ENCODE results near the gene MICAL3. TPM values are rescaled to one million over a fixed set of nuclear protein-coding genes. Genes with fewer than 3 reads are reported as not detected.
"Not testable (repeated sequence)": the region's sequence is repeated elsewhere in the genome, so short reads cannot be mapped to it uniquely, and the experiment has no call there.

The MICAL3 gene
- total RNA-seq, 1 donor from 2014 or later = 90.4 TPM

DNA sequence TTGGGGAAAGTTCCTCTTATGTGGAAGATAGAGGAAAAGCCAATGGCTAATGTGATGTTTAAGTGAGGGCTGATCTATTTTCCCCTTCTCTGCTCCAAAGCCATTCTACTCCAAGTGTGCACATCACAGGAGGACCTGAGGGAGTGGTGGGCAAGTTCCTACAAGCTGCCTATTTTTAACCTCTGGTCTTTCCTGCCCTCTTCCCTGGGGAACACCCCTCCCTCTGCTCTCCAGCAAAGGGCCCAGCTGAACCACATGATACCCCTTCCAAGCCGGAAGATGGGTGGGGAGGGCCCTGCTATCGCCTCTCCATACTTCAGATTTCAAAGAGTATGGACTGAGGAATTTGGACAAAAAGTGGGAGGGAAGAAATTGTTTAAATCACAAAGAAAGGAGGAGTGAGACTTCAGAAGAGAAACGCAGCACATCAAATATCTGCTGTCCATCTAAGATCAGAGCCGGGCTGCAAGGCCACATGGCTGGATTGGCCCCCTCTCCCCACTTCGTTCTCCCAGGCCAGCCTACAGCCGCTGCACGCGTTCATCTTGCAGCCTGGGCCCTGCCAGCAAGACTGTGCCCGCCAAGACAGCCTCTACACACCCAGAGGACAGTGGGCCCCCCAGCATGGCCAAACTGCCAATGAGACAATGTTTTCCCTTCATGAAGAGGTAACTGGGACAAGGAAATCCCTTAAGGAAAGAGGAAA is 77.5 kb downstream of the MICAL3 start:
- DNase-seq = no peak
- intact Hi-C loops (cut with micrococcal nuclease) = no loop called here
- ATAC-seq = peak; percentile 2

DNA sequence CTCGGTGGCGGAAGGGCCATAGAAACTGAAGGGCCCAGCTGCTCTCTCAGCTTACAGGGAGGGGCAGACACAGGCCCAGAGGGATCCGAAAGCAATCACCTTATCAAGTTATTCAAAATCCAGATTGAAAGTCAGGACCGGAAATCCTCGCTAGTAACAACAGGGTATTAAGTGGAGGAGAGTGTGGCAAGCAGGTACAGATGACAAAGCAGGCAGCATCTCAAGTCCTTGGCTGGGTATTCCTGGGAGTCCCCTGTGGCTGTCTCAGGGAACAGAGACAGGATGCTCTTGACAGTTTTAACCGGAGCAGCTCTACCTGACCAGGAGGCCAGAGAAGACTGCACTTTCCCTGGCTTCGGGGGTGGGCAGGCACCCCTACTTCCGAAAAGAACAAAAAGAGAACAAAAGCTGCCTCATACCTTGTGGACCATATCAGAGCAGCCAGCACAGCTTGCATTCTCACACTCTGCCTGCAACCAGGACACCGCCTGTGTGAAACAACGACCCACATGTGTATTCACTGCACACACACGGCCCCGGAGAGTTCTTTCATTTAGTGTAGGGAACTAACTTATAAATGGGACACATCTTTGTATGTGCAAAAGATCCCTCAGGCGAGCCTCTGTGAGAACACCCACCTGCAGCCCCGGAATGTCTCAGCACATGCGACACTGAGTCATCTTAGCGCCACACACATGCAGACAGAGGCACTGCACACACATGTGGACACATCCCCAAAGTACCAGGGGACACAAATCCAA is 78.3 kb downstream of the MICAL3 start:
- no peak for DNase-seq
- intact Hi-C loops (cut with micrococcal nuclease) = no loop called here
- no peak for ATAC-seq

GRCh38 chr22:17945156-17945887 is 79.0 kb downstream of the MICAL3 start:
- intact Hi-C loops (cut with micrococcal nuclease) = no loop called here
- DNase-seq (no peak), ATAC-seq (peak; percentile 10)

DNA sequence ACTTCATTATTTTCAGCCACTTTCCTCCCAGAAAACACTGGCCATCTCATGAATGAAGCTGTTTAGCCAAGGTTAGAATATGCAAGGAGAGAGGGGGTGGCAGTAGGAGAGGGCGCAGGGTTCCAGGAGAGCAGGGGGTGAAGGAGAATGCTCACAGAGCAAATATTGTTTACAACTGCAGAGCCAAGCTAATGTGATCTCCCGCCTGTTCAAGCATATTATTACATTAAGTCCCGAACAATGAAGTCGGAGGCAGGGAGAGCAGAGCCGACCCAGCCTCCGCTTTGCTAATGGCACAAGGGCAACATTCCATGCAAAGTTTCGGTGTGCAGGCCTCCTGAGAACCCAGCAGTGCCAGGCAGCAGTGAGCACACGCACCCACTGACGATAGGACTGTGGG is 80.1 kb downstream of the MICAL3 start:
- ATAC-seq (peak; percentile 26), DNase-seq (no peak)
- intact Hi-C loops (cut with micrococcal nuclease) = no loop called here

GRCh38 chr22:17943533-17944249 is 80.7 kb downstream of the MICAL3 start:
- DNase-seq (no peak), ATAC-seq (no peak)
- intact Hi-C loops (cut with micrococcal nuclease) = no loop called here

- ATAC-seq (no peak), DNase-seq (no peak)
- intact Hi-C loops (cut with micrococcal nuclease) = no loop called here
Measured at GRCh38 chr22:17942721-17943120, 81.6 kb downstream of the MICAL3 start.

- peak; percentile 61 for DNase-seq
- intact Hi-C loops (cut with micrococcal nuclease) = no loop called here
- ATAC-seq = peak; percentile 63
Measured at GRCh38 chr22:17941471-17942406, 82.6 kb downstream of the MICAL3 start.

DNA sequence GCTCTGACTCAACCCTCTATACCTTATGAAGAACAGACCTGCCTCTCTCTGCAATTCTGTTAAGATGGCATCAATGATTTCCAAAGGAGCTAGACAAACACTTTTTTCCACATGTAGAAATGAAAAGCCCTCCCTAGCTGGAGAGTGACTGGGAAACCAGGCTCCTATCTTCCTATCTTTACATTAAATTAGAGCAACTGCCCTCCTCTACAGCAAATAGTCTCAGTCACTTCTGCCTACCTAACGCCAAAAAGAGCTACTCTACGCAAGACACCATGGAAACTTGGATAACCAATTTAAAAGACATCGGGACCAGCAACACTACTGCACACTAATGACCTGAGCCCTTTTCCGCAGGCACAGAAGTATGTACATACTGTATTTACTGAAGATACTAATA is 84.8 kb downstream of the MICAL3 start:
- intact Hi-C loops (cut with micrococcal nuclease) = no loop called here
- ATAC-seq (no peak), DNase-seq (no peak)

GRCh38 chr22:17939011-17939410 is 85.3 kb downstream of the MICAL3 start:
- DNase-seq (no peak), ATAC-seq (no peak)
- intact Hi-C loops (cut with micrococcal nuclease) = no loop called here

- intact Hi-C loops (cut with micrococcal nuclease) = no loop called here
- peak; percentile 79 for ATAC-seq
- DNase-seq = no peak
Measured at GRCh38 chr22:17938484-17938924, 85.9 kb downstream of the MICAL3 start.

DNA sequence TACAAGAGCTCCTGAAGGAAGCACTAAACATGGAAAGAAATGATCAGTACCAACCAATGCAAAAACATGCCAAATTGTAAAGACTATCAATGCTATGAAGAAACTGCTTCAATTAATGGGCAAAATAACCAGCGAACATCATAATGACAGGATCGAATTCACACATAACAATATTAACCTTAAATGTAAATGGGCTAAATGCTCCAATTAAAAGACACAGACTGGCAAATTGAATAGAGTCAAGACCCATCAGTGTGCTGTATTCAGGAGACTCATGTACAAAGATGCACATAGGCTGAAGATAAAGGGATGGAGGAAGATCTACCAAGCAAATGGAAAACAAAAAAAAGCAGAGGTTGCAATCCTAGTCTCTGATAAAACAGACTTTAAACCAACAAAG is 91.9 kb downstream of the MICAL3 start:
- intact Hi-C loops (cut with micrococcal nuclease); ATAC-seq; DNase-seq: not testable (repeated sequence)

DNA sequence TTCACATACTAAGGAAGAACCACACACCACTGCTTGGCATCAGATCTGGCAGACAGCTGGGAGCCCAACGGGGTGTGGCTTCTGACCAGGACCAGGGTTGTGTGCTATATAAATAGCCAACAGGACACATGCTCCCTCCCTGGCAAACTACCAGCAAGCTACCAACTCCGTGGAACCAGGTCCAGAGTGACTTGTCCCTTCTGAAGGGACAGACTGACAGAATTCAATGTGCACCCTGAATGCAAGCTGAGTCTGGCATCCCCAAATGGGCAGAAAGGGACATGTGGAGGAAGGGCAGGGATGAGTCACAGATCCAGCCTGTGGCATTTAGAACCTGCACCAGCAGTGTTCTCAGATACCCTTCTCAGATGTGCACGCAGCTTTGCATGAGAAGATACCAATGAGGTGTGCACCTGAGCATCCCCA is 92.9 kb downstream of the MICAL3 start:
- intact Hi-C loops (cut with micrococcal nuclease) = no loop called here
- ATAC-seq = peak; percentile 95
- peak; percentile 81 for DNase-seq

GRCh38 chr22:17930455-17931313 is 93.7 kb downstream of the MICAL3 start:
- DNase-seq (no peak), ATAC-seq (peak; percentile 23)
- intact Hi-C loops (cut with micrococcal nuclease) = no loop called here

DNA sequence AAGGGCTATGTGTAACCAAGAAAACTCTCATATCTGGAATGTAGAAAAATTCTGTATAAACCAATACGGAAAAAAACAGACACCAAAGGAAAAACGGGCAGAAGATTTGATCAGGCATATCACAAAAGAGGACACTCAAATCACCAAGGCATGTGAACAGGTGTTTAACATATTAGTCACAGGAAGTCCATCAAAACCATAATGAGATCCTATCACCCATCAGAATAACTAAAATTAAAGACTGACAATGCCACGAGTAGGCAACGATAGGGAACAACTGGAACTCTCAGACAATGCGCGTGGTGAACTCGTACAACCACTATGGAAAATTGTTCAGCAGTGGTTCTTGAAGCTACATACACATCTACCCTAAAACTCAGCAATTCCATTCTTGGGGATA is 94.5 kb downstream of the MICAL3 start:
- intact Hi-C loops (cut with micrococcal nuclease) = no loop called here
- DNase-seq = no peak
- ATAC-seq = no peak

DNA sequence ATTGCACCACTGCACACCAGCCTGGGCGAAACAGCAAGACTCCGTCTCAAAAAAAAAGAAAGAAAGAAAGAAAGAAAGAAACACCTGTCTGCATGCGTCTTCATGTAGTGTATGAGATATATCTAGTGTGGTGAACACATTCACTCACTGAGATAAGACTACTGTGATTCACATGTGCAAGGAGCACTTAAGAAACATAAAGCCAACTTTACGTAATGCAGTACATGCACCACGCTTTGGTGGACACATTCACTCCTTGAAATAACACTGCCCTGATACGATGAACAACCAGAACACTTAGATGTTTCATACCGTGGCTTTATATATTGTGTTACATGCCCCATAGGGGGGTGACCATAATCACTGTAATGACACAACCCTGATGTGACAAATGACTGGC is 96.0 kb downstream of the MICAL3 start:
- intact Hi-C loops (cut with micrococcal nuclease) = no loop called here
- no peak for DNase-seq
- no peak for ATAC-seq

GRCh38 chr22:17927062-17927461 is 97.3 kb downstream of the MICAL3 start:
- intact Hi-C loops (cut with micrococcal nuclease) = no loop called here
- ATAC-seq (no peak), DNase-seq (no peak)

DNA sequence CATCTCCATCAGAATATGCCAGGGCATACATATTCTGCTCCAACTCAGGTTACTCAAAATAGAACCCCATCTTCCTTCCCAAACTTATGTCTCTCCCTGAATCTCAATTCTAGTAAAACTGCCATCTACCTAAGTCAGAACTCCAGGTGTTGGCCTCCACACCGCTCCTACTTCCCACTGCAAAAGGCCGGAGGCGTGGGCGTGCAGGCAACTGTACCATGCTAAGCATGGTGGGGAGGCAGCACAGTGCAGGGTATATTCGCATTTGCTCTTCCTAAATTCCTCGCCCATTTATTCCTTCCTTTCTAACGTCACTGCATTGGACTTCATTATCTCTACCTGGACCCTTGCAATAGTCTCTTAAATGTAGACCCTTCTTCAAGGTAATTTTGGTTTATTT is 97.8 kb downstream of the MICAL3 start:
- intact Hi-C loops (cut with micrococcal nuclease) = no loop called here
- ATAC-seq = no peak
- DNase-seq = no peak
